Measurements from ENCODE around the gene PGM5.
"Not testable (repeated sequence)": the region's sequence is repeated elsewhere in the genome, so short reads cannot be mapped to it uniquely, and the experiment has no call there.

GRCh38 chr9:68390737-68391136 is 34.3 kb downstream of the PGM5 start:
- TF ChIP-seq POLR2A (IDR thresholded peaks at IDR 0.05; ENCODE audit: low read depth, low read length); TAF1 (IDR thresholded peaks at IDR 0.05; ENCODE audit: borderline replicate concordance, low read depth, low read length): not testable (repeated sequence)
